ENCODE measurements around the gene PRRC2A.

Gene PRRC2A

DNA sequence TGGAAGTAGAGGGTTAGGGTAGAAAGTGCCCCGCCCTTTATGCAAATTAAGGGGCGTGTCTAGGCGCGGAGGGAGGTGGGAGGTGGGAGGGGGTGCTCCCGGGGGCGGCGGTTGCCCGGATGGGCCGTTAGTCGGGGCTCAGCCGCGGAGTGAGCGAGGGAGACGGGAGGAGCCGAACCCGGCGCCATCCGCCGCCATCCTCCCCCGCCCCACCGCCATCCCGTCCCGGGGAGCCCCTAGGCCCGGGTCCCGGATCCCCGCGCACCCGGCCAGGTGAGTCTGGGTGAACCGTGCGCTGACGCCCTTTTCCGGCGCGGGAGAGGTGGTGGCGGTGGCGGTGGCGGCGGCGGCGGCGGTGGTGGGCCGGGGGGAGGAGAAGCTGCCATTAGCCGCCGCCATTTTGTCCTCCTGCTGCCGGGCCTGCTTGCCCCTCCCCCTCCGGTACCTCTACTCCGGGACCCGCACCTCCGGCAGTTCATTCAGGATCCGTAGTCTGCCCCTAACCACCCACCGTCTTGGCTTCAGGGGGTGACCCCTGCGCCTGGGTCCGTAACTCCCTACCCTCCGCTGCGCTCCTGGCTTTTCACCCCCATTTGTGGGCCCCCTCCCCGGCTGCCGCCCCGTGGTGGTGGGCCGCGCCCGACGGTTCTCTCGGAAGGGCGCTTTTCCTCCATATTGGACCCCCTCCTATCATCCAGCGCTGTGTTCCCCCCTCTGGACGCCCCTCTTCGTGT is at the start of gene PRRC2A:
Gene PRRC2A, plus strand, starts transcription at position 130 of the 734 bp plus-strand sequence. CDS start 2,075 bp downstream, outside the sequence.
- no peak for DNase-seq

DNA sequence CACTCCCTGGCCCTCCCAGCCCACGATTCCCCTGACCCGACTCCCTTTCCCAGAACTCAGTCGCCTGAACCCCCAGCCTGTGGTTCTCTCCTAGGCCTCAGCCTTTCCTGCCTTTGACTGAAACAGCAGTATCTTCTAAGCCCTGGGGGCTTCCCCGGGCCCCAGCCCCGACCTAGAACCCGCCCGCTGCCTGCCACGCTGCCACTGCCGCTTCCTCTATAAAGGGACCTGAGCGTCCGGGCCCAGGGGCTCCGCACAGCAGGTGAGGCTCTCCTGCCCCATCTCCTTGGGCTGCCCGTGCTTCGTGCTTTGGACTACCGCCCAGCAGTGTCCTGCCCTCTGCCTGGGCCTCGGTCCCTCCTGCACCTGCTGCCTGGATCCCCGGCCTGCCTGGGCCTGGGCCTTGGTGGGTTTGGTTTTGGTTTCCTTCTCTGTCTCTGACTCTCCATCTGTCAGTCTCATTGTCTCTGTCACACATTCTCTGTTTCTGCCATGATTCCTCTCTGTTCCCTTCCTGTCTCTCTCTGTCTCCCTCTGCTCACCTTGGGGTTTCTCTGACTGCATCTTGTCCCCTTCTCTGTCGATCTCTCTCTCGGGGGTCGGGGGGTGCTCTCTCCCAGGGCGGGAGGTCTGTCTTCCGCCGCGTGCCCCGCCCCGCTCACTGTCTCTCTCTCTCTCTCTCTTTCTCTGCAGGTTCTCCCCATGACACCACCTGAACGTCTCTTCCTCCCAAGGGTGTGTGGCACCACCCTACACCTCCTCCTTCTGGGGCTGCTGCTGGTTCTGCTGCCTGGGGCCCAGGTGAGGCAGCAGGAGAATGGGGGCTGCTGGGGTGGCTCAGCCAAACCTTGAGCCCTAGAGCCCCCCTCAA is 48.2 kb upstream of the PRRC2A start, which contains the start of gene LTA:
Gene LTA, plus strand, starts transcription at position 249 of the 871 bp plus-strand sequence. Its CDS starts 454 bp downstream, at position 703.
- peak; percentile 85 for DNase-seq

DNA sequence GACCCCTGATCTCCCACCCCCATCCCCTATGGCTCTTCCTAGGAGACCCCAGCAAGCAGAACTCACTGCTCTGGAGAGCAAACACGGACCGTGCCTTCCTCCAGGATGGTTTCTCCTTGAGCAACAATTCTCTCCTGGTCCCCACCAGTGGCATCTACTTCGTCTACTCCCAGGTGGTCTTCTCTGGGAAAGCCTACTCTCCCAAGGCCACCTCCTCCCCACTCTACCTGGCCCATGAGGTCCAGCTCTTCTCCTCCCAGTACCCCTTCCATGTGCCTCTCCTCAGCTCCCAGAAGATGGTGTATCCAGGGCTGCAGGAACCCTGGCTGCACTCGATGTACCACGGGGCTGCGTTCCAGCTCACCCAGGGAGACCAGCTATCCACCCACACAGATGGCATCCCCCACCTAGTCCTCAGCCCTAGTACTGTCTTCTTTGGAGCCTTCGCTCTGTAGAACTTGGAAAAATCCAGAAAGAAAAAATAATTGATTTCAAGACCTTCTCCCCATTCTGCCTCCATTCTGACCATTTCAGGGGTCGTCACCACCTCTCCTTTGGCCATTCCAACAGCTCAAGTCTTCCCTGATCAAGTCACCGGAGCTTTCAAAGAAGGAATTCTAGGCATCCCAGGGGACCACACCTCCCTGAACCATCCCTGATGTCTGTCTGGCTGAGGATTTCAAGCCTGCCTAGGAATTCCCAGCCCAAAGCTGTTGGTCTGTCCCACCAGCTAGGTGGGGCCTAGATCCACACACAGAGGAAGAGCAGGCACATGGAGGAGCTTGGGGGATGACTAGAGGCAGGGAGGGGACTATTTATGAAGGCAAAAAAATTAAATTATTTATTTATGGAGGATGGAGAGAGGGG is 47.0 kb upstream of the PRRC2A start:
- DNase-seq = no peak

DNA sequence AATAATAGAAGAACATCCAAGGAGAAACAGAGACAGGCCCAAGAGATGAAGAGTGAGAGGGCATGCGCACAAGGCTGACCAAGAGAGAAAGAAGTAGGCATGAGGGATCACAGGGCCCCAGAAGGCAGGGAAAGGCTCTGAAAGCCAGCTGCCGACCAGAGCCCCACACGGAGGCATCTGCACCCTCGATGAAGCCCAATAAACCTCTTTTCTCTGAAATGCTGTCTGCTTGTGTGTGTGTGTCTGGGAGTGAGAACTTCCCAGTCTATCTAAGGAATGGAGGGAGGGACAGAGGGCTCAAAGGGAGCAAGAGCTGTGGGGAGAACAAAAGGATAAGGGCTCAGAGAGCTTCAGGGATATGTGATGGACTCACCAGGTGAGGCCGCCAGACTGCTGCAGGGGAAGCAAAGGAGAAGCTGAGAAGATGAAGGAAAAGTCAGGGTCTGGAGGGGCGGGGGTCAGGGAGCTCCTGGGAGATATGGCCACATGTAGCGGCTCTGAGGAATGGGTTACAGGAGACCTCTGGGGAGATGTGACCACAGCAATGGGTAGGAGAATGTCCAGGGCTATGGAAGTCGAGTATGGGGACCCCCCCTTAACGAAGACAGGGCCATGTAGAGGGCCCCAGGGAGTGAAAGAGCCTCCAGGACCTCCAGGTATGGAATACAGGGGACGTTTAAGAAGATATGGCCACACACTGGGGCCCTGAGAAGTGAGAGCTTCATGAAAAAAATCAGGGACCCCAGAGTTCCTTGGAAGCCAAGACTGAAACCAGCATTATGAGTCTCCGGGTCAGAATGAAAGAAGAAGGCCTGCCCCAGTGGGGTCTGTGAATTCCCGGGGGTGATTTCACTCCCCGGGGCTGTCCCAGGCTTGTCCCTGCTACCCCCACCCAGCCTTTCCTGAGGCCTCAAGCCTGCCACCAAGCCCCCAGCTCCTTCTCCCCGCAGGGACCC is 46.1 kb upstream of the PRRC2A start:
- DNase-seq = no peak

DNA sequence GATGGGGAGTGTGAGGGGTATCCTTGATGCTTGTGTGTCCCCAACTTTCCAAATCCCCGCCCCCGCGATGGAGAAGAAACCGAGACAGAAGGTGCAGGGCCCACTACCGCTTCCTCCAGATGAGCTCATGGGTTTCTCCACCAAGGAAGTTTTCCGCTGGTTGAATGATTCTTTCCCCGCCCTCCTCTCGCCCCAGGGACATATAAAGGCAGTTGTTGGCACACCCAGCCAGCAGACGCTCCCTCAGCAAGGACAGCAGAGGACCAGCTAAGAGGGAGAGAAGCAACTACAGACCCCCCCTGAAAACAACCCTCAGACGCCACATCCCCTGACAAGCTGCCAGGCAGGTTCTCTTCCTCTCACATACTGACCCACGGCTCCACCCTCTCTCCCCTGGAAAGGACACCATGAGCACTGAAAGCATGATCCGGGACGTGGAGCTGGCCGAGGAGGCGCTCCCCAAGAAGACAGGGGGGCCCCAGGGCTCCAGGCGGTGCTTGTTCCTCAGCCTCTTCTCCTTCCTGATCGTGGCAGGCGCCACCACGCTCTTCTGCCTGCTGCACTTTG is 45.1 kb upstream of the PRRC2A start, which contains the start of gene TNF:
Gene TNF, plus strand, starts transcription at position 231 of the 567 bp plus-strand sequence. Its CDS starts 177 bp downstream, at position 408.
- peak; percentile 91 for DNase-seq

DNA sequence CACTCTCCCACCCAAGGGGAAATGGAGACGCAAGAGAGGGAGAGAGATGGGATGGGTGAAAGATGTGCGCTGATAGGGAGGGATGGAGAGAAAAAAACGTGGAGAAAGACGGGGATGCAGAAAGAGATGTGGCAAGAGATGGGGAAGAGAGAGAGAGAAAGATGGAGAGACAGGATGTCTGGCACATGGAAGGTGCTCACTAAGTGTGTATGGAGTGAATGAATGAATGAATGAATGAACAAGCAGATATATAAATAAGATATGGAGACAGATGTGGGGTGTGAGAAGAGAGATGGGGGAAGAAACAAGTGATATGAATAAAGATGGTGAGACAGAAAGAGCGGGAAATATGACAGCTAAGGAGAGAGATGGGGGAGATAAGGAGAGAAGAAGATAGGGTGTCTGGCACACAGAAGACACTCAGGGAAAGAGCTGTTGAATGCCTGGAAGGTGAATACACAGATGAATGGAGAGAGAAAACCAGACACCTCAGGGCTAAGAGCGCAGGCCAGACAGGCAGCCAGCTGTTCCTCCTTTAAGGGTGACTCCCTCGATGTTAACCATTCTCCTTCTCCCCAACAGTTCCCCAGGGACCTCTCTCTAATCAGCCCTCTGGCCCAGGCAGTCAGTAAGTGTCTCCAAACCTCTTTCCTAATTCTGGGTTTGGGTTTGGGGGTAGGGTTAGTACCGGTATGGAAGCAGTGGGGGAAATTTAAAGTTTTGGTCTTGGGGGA is 44.4 kb upstream of the PRRC2A start:
- DNase-seq = no peak

- DNase-seq = peak; percentile 58
Measured at GRCh38 chr6:31576897-31577578, 43.5 kb upstream of the PRRC2A start.

DNA sequence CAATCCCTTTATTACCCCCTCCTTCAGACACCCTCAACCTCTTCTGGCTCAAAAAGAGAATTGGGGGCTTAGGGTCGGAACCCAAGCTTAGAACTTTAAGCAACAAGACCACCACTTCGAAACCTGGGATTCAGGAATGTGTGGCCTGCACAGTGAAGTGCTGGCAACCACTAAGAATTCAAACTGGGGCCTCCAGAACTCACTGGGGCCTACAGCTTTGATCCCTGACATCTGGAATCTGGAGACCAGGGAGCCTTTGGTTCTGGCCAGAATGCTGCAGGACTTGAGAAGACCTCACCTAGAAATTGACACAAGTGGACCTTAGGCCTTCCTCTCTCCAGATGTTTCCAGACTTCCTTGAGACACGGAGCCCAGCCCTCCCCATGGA is 42.9 kb upstream of the PRRC2A start:
- DNase-seq = no peak

- no peak for DNase-seq
Measured at GRCh38 chr6:31578184-31579118, 42.1 kb upstream of the PRRC2A start.

DNA sequence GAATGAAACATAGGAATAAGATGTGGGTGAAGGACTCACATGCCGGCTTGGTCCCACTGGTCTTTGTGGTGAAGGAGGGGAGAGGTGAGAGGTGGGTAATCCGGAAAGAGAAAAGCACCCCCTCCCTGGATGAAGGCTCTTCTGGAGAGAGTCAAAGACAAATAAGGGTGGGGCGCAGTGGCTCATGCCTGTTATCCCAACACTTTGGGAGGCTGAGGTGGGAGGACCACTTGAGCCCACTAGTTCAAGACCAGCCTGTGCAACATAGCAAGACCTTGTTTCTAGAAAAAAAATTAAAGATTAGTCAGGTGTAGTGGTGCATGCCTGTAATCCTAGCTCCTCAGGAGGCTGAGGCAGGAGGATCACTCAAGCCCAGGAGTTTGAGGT is 41.4 kb upstream of the PRRC2A start:
- no peak for DNase-seq

DNA sequence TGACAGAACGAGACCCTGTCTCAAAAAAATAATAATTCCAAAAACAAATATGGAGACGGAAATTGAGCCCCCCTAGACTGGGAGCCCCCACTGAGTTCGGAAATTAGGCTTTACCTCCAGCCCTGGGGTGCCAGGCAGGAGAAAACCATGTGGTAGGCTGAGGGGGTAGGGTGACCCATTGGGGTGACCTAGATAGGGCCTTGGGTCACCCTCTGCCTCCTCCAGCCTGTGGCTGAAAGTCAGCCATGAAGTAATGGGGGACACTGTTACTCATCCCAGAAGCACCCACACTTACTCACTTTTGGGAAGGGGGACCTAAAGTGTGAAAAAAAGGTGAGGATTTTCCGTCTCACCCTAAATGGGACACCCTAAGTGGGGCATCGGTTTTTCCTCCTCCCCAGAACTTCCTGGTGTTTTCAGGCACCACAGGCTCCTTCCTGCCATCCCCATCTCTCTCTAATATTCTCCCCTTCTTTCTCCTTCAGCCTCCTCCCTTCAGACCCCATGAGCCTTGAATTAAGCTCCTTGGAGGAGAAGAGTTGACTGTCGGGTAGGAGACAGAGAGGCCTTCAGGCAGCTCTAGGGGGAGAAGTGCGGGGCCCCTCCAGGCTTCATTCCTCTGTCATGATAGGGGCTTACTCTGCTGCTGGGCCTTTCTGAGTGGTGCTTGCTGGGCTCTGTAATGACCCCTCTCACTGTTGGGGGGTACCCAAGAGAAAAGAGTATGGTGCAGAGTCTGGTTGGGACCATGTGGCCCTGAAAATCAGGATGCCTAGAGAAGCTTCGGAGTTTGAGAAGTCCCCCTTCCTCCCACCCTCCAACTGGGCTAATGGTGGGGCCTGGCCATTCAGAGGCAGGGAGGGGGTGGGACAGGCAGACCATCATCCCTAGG is 40.7 kb upstream of the PRRC2A start:
- DNase-seq = no peak

DNA sequence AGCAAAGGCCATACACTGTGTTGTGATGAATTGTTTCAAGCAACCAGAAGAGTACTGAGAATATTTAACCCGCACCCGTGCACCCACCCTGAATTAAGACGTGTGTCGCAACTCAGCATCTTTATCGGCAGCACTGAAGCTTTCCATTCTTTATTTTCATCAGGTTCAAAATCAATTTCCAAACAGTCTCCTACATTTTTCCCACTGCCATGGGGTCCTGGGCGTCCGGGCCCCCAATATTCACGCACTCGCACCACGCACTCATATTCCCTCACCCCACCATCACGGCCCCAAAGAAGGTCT is 40.1 kb upstream of the PRRC2A start:
- DNase-seq = no peak

DNA sequence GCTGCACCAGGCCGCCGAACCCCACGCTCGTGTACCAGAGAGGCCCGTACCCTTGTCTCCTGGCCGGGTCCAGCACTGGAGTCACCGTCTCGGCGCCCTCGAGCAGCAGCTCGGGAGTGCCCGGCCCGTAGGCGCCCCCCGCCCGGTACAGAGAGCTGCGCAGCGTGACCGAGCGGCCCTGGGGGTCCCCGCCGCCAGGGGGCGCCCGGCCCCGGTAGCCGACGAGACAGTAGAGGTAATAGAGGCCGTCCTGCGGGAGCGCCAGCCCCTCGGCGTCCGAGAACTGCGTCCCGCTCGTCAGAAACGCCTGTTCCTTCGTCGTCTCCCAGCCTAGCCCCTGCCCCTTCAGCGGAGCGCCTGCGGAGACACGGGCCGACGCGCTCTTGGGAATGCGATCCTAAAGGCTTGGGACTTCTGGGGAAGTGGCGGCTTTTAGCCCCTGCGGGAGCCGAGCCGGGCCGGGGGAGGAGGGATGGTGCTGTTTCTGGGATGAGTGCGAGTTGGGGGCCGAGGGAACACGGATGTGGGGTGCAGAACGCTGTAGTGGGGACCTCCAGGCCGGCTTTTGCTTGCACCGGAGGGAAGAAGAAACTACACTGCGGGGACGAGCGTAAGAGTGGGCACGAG is 39.6 kb upstream of the PRRC2A start:
- peak; percentile 88 for DNase-seq

GRCh38 chr6:31581434-31582229 is 38.9 kb upstream of the PRRC2A start:
- no peak for DNase-seq

- peak; percentile 89 for DNase-seq
Measured at GRCh38 chr6:31582230-31582643, 38.3 kb upstream of the PRRC2A start, which contains the start of gene LTB. LTB (minus strand) TSS chr6:31582424; CDS start chr6:31582417, 7 bp downstream.

GRCh38 chr6:31585491-31585890 is 35.0 kb upstream of the PRRC2A start:
- peak; percentile 65 for DNase-seq

Measured in CD4-positive, alpha-beta T cell treated with Interleukin-15 for 1 hour (primary cell).